Right atrium auricular region (tissue), 2 donors: ENCODE measurements around the gene MRPL3. TPM values are rescaled to one million over a fixed set of nuclear protein-coding genes. Genes with fewer than 3 reads are reported as not detected.

Experiments
- DNase-seq: peaks from one replicate; pipeline ENCODE4 v3.0.0-alpha.2; 2019; ENCODE audit warnings: low spot score
- H3K27ac ChIP-seq, 2 donors: fragments of 200-600 bp; sonication (generic); 1 replicate in 1 of 2; 2 replicates in 1 of 2; pipeline ENCODE4 v1.5.1; 2016 to 2019
- H3K27me3 ChIP-seq, 2 donors: fragments of 200-600 bp; sonication (generic); one replicate each; pipeline versions ENCODE4 v1.5.1 to v1.6.0; 2017 to 2019
- H3K36me3 ChIP-seq: fragments of 200-600 bp; sonication (generic); one replicate; pipeline ENCODE4 v1.5.1; 2016
- H3K4me1 ChIP-seq, 2 donors: fragments of 200-600 bp; sonication (generic); one replicate each; pipeline versions ENCODE4 v1.5.1 to v1.6.0; 2017 to 2019
- H3K4me3 ChIP-seq, 2 donors: fragments of 200-600 bp; sonication (generic); 1 replicate in 1 of 2; 2 replicates in 1 of 2; pipeline ENCODE4 v1.5.1; 2017 to 2019; ENCODE audit warnings: mild to moderate bottlenecking in 1 of 2, moderate library complexity in 1 of 2
- H3K9me3 ChIP-seq, 2 donors: fragments of 200-600 bp; sonication (generic); one replicate each; pipeline ENCODE4 v1.5.1; 2019
- total RNA-seq, 2 donors: library from RNA; depleted of rRNA; stranded (reverse); fragments of >200 nt; gene quantifications; one replicate each; pipeline ENCODE4 v1.1.0, GENCODE V29; 2016
- TF ChIP-seq, protein P1 (sequence below), 2 donors: fragments of 200-600 bp; sonication (generic); IDR thresholded peaks; one replicate each; pipeline ENCODE4 v1.5.1; 2019; ENCODE audit warnings: antibody characterized with exemption in 2 of 2

The MRPL3 gene
- total RNA-seq, 2 donors from 2014 or later: 55.1 to 69.3 TPM

DNA sequence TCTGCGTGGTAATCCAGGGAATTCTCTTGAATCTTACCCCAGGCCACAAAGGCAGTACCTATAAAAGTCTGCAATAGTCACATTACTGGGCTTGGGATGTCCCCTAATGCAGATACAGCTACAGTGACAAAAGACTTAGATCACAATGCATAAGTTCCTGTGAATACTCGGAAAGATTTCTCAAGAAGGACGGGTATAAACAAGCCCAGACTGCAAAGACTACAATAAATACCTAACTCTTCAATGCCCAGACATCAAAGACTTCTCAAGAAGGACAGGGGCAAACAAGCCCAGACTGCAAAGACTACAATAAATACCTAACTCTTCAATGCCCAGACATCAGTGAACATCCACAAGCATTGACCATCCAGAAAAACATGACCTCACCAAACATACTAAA is 70.3 kb downstream of the MRPL3 start:
- H3K4me1 ChIP-seq: no peaks in the 10 kb centered on the region
- no peaks in the 10 kb centered on the region for H3K36me3 ChIP-seq
- no peak overlapping the region for H3K27ac ChIP-seq
- no peaks in the 10 kb centered on the region for H3K9me3 ChIP-seq
- no peaks in the 10 kb centered on the region for H3K27me3 ChIP-seq
- no peak for DNase-seq
- TF ChIP-seq, protein P1, sequence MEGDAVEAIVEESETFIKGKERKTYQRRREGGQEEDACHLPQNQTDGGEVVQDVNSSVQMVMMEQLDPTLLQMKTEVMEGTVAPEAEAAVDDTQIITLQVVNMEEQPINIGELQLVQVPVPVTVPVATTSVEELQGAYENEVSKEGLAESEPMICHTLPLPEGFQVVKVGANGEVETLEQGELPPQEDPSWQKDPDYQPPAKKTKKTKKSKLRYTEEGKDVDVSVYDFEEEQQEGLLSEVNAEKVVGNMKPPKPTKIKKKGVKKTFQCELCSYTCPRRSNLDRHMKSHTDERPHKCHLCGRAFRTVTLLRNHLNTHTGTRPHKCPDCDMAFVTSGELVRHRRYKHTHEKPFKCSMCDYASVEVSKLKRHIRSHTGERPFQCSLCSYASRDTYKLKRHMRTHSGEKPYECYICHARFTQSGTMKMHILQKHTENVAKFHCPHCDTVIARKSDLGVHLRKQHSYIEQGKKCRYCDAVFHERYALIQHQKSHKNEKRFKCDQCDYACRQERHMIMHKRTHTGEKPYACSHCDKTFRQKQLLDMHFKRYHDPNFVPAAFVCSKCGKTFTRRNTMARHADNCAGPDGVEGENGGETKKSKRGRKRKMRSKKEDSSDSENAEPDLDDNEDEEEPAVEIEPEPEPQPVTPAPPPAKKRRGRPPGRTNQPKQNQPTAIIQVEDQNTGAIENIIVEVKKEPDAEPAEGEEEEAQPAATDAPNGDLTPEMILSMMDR (IDR thresholded peaks at IDR 0.05): no peak
- no peak overlapping the region for H3K4me3 ChIP-seq

DNA sequence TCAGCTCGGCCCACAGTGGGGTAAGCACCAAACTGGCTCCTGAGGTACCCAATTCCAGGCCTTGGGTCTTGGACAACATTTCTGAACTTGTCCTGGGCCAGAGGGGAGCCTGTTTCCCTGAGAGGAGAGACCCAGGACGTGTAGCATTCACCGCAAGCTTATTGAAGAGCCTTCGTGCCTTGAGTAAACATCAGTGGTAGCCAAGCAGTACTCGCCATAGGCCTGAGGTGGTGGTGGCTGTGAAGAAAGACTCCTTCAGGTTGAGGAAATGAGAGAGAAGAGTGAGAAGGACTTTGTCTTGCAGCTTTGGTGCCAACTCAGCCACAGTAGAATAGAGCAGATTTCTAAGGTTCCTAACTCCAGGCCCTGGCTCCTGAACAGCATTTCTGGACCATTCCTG is 71.0 kb downstream of the MRPL3 start:
- DNase-seq: no peak

GRCh38 chr3:131427226-131427625 is 75.5 kb downstream of the MRPL3 start:
- Histone ChIP-seq H3K36me3 (no peaks in the 10 kb centered on the region), H3K4me1 (no peaks in the 10 kb centered on the region), H3K9me3 (no peaks in the 10 kb centered on the region), H3K4me3 (no peak overlapping the region), H3K27me3 (no peaks in the 10 kb centered on the region), H3K27ac (no peak overlapping the region)
- DNase-seq: no peak
- TF ChIP-seq, protein P1 (IDR thresholded peaks at IDR 0.05): no peak

More for the DNA sequence above, 71.0 kb downstream of the MRPL3 start:
- TF ChIP-seq, protein P1 (IDR thresholded peaks at IDR 0.05): no peak
- Histone ChIP-seq H3K4me3 (no peak overlapping the region), H3K4me1 (no peaks in the 10 kb centered on the region), H3K27ac (no peak overlapping the region), H3K27me3 (no peaks in the 10 kb centered on the region), H3K9me3 (no peaks in the 10 kb centered on the region), H3K36me3 (no peaks in the 10 kb centered on the region)

- DNase-seq: no peak
- no peak overlapping the region for H3K4me3 ChIP-seq
- no peaks in the 10 kb centered on the region for H3K9me3 ChIP-seq
- no peaks in the 10 kb centered on the region for H3K36me3 ChIP-seq
- no peaks in the 10 kb centered on the region for H3K4me1 ChIP-seq
- H3K27me3 ChIP-seq: no peaks in the 10 kb centered on the region
- TF ChIP-seq, protein P1 (IDR thresholded peaks at IDR 0.05): no peak
- no peak overlapping the region for H3K27ac ChIP-seq
These were observed 80.7 kb downstream of the MRPL3 start for GRCh38 chr3:131421957-131422498.

DNA sequence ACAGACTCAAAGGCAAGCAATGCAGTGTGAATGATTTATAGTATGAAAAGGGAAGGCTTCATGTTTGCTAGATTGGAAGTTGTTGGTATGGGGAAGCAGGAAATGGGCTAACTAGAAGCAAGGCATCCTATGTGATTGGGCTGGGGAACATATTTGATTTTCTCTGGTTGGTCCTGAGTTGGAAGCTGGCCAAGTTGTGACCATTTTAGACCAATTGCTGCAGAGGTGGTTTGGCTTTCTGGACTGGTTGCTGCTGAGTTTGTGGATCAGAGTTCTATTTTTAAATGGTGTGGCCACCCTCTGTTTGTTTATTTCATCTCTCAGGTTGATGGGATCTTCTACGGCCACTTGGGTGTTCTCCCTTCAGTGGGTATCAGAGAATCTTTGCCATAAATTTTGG is 81.5 kb downstream of the MRPL3 start:
- H3K4me3 ChIP-seq: no peak overlapping the region
- no peaks in the 10 kb centered on the region for H3K9me3 ChIP-seq
- no peaks in the 10 kb centered on the region for H3K27me3 ChIP-seq
- TF ChIP-seq, protein P1 (IDR thresholded peaks at IDR 0.05): no peak
- H3K36me3 ChIP-seq: no peaks in the 10 kb centered on the region
- no peak for DNase-seq
- H3K27ac ChIP-seq: no peak overlapping the region
- no peaks in the 10 kb centered on the region for H3K4me1 ChIP-seq

DNA sequence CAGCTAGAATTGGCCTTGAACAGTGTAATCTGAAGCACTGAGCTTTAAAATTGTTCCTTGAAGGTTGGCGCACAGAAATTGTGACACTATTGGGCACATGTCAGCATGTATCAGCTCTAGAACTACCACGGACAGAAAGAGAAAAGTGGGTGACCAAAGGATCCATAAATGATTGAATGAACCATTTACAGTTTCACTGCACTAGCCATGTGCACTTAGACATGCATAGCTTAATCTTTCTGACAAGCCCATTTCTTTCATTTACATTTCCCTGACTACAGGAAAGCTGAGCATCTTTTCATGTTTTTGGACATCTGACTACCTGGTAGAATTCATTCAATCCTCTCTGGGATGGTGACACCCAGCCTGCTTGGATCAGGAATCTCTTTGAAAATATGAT is 85.0 kb downstream of the MRPL3 start:
- Histone ChIP-seq H3K4me1 (no peaks in the 10 kb centered on the region), H3K36me3 (no peaks in the 10 kb centered on the region), H3K27me3 (no peaks in the 10 kb centered on the region), H3K27ac (no peak overlapping the region), H3K4me3 (no peak overlapping the region), H3K9me3 (no peaks in the 10 kb centered on the region)
- TF ChIP-seq, protein P1 (IDR thresholded peaks at IDR 0.05): no peak
- no peak for DNase-seq
